ENCODE measurements around the gene SLX4IP. TPM values are rescaled to one million over a fixed set of nuclear protein-coding genes. Genes with fewer than 3 reads are reported as not detected.

SLX4IP gene
- total and polyA plus RNA-seq, 5 donors from 2014 or later = 1.5 to 4.1 (median 2.4) TPM

DNA sequence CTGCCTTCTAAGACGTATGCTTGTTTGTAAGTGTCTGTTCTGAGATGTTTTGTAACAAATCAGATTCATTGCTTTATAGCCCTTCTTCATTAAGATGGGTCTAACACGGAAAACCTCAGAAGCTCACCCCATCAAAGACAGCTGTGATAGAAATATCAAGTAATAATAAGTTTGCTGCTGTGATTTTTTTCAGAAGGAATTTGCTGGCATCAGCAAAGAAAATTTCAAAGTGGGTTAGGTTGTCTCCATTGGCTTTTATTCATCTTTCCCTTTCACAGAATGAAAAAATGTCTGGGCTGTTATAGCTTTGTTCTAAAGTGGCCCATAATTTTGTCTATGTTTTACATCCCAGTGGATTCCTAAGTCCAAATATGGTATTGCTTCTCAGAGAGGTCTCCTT is 81.4 kb downstream of the SLX4IP start:
- H3K9me3 Mint-ChIP-seq = no peaks in the 10 kb centered on the region
- no peak overlapping the region for H3K27ac ChIP-seq (ENCODE audit: insufficient read depth, low read length, poor library complexity, severe bottlenecking)
- H3K36me3 Mint-ChIP-seq = peaks cover 3% of the 10 kb centered on the region
- no peaks in the 10 kb centered on the region for H3K27me3 ChIP-seq (ENCODE audit: control insufficient read depth, insufficient read depth, low read length)
- no peaks in the 10 kb centered on the region for H3K27me3 Mint-ChIP-seq
- ATAC-seq (ENCODE audit: low read depth in 2 of 2) (no peak), DNase-seq (no peak)
- no peaks in the 10 kb centered on the region for H3K9me3 ChIP-seq (ENCODE audit: control insufficient read depth in 2 of 2, low read length in 2 of 2)
- no peak overlapping the region for H3K4me3 Mint-ChIP-seq
- peak overlapping the region in 1 of 3 donors; percentile 40 for H3K27ac Mint-ChIP-seq
- peaks cover 21% of the 10 kb centered on the region for H3K4me1 ChIP-seq (ENCODE audit: control insufficient read depth, insufficient read depth, low read length, poor library complexity, severe bottlenecking)
- H3K4me3 ChIP-seq (ENCODE audit: low read depth, low read length) = no peak overlapping the region
- no peaks in the 10 kb centered on the region for H3K36me3 ChIP-seq (ENCODE audit: control insufficient read depth, insufficient read depth, low read length)
- peaks cover 29 to 60% (median 46%) of the 10 kb centered on the region in 4 donors for H3K4me1 Mint-ChIP-seq

DNA sequence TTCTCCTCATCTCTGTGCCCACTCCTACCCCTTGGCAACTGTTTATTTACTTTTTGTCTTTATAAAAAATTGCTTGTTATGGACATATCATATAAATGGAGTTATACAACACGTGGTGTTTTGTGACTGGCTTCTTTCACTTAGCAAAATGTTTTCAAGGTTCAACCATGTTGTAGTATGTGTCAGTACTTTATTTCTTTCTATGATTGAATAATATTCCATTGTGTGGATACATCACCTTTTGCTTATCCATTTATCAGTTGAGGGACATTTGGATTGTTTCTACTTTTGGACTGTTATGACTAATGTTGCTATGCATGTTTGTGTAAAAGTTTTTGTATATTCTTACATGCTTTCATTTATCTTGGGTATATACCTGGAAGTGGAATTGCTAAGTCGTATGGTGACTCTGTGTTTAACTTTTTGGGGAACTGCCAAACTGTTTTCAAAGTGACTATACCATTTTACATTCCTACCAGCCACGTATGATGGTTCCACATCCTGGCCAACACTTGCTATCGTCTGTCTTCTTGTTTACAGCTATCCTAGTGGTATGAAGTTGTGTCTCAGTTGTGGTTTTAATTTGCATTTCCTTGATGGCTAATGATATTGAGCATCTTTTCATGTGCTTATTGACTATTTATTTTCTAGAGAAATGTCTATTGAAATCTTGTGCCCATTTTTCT is 84.4 kb downstream of the SLX4IP start:
- Mint-ChIP-seq H3K27me3 (no peaks in the 10 kb centered on the region), H3K4me3 (peak overlapping the region in 1 of 4 donors; percentile 53), H3K9me3 (no peaks in the 10 kb centered on the region), H3K36me3 (peaks cover 3% of the 10 kb centered on the region), H3K4me1 (peaks cover 22 to 48% (median 39%) of the 10 kb centered on the region in 4 donors), H3K27ac (no peak overlapping the region)
- Histone ChIP-seq H3K27ac (ENCODE audit: insufficient read depth, low read length, poor library complexity, severe bottlenecking) (no peak overlapping the region), H3K27me3 (ENCODE audit: control insufficient read depth, insufficient read depth, low read length) (no peaks in the 10 kb centered on the region), H3K4me1 (ENCODE audit: control insufficient read depth, insufficient read depth, low read length, poor library complexity, severe bottlenecking) (peaks cover 5% of the 10 kb centered on the region), H3K4me3 (ENCODE audit: low read depth, low read length) (no peak overlapping the region), H3K36me3 (ENCODE audit: control insufficient read depth, insufficient read depth, low read length) (no peaks in the 10 kb centered on the region), H3K9me3 (ENCODE audit: control insufficient read depth in 2 of 2, low read length in 2 of 2) (no peaks in the 10 kb centered on the region)
- peak in 1 of 2 donors; percentile 47 for ATAC-seq (ENCODE audit: low read depth in 2 of 2)
- peak in 1 of 3 donors; percentile 43 for DNase-seq

- Mint-ChIP-seq H3K4me1 (peaks cover 18 to 47% (median 38%) of the 10 kb centered on the region in 4 donors), H3K27ac (no peak overlapping the region)
Measured at GRCh38 chr20:10520528-10520927, 85.4 kb downstream of the SLX4IP start.

GRCh38 chr20:10521068-10521831 is 86.1 kb downstream of the SLX4IP start:
- H3K9me3 ChIP-seq (ENCODE audit: control insufficient read depth in 2 of 2, low read length in 2 of 2) = no peaks in the 10 kb centered on the region
- no peaks in the 10 kb centered on the region for H3K9me3 Mint-ChIP-seq
- H3K36me3 ChIP-seq (ENCODE audit: control insufficient read depth, insufficient read depth, low read length) = peaks cover 3% of the 10 kb centered on the region
- peaks cover 18 to 42% (median 34%) of the 10 kb centered on the region in 4 donors for H3K4me1 Mint-ChIP-seq
- no peak overlapping the region for H3K27ac ChIP-seq (ENCODE audit: insufficient read depth, low read length, poor library complexity, severe bottlenecking)
- ATAC-seq (ENCODE audit: low read depth in 2 of 2) (no peak), DNase-seq (no peak)
- H3K4me3 ChIP-seq (ENCODE audit: low read depth, low read length) = no peak overlapping the region
- no peaks in the 10 kb centered on the region for H3K27me3 Mint-ChIP-seq
- H3K4me3 Mint-ChIP-seq = no peak overlapping the region
- peaks cover 8% of the 10 kb centered on the region for H3K36me3 Mint-ChIP-seq
- peak overlapping the region in 1 of 3 donors; percentile 29 for H3K27ac Mint-ChIP-seq
- no peaks in the 10 kb centered on the region for H3K27me3 ChIP-seq (ENCODE audit: control insufficient read depth, insufficient read depth, low read length)
- peaks cover 5% of the 10 kb centered on the region for H3K4me1 ChIP-seq (ENCODE audit: control insufficient read depth, insufficient read depth, low read length, poor library complexity, severe bottlenecking)

More at GRCh38 chr20:10520528-10520927, 85.4 kb downstream of the SLX4IP start:
- Histone ChIP-seq H3K36me3 (ENCODE audit: control insufficient read depth, insufficient read depth, low read length) (no peaks in the 10 kb centered on the region), H3K4me3 (ENCODE audit: low read depth, low read length) (no peak overlapping the region), H3K4me1 (ENCODE audit: control insufficient read depth, insufficient read depth, low read length, poor library complexity, severe bottlenecking) (peaks cover 5% of the 10 kb centered on the region), H3K27ac (ENCODE audit: insufficient read depth, low read length, poor library complexity, severe bottlenecking) (no peak overlapping the region), H3K27me3 (ENCODE audit: control insufficient read depth, insufficient read depth, low read length) (no peaks in the 10 kb centered on the region), H3K9me3 (ENCODE audit: control insufficient read depth in 2 of 2, low read length in 2 of 2) (no peaks in the 10 kb centered on the region)
- Mint-ChIP-seq H3K9me3 (no peaks in the 10 kb centered on the region), H3K36me3 (peaks cover 2% of the 10 kb centered on the region), H3K27me3 (no peaks in the 10 kb centered on the region), H3K4me3 (no peak overlapping the region)
- ATAC-seq (ENCODE audit: low read depth in 2 of 2) (no peak), DNase-seq (no peak)

DNA sequence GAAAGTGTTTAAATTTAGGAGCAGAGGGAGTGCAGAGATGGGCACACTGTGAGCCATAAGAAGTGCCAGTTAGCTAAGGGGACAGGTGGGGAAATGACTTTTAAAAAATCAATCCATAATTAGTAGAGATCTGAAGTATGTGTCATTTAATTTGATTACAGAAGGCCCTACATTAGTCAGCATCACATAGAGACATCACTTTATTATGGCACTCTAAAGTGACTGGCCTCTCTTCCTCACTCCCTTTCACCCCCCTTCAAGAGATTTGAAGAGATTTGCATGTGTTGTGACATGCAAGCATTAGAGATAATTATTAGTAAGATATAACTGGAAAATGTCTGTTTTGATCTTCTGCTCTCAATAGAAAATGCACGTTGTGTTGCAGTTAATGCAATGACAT is 86.7 kb downstream of the SLX4IP start:
- ATAC-seq (ENCODE audit: low read depth in 2 of 2) = no peak
- Histone ChIP-seq H3K27me3 (ENCODE audit: control insufficient read depth, insufficient read depth, low read length) (no peaks in the 10 kb centered on the region), H3K27ac (ENCODE audit: insufficient read depth, low read length, poor library complexity, severe bottlenecking) (no peak overlapping the region), H3K4me1 (ENCODE audit: control insufficient read depth, insufficient read depth, low read length, poor library complexity, severe bottlenecking) (peaks cover 5% of the 10 kb centered on the region), H3K9me3 (ENCODE audit: control insufficient read depth in 2 of 2, low read length in 2 of 2) (no peaks in the 10 kb centered on the region), H3K36me3 (ENCODE audit: control insufficient read depth, insufficient read depth, low read length) (peaks cover 3% of the 10 kb centered on the region), H3K4me3 (ENCODE audit: low read depth, low read length) (no peak overlapping the region)
- H3K27ac Mint-ChIP-seq = no peak overlapping the region
- H3K36me3 Mint-ChIP-seq = peaks cover 8% of the 10 kb centered on the region
- H3K27me3 Mint-ChIP-seq = no peaks in the 10 kb centered on the region
- no peak overlapping the region for H3K4me3 Mint-ChIP-seq
- H3K4me1 Mint-ChIP-seq = peaks cover 18 to 36% (median 30%) of the 10 kb centered on the region in 4 donors
- no peak for DNase-seq
- H3K9me3 Mint-ChIP-seq = no peaks in the 10 kb centered on the region

DNA sequence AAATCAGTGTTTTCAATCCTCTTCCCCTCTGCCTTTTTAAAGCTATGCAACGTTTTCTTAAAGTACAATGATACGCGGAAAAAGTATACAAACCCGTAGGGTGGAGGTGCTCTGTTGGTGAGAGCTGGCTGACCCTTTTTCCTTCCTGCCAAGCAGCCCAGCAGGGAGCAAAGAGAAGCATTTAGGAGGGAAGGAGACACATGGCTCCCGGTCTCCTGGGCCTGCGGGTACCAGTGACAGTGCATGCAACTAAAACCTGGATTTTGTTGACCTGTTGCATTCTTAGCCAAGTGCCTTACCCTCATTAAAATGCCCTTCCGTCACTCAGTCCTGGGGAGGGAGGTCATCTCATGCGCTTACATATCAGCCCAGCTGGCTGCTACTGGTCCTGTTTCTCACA is 87.2 kb downstream of the SLX4IP start:
- Mint-ChIP-seq H3K9me3 (no peaks in the 10 kb centered on the region), H3K27ac (peak overlapping the region in 1 of 3 donors; percentile 21), H3K4me1 (peaks cover 18 to 35% (median 28%) of the 10 kb centered on the region in 4 donors), H3K27me3 (no peaks in the 10 kb centered on the region), H3K36me3 (peaks cover 8% of the 10 kb centered on the region), H3K4me3 (no peak overlapping the region)
- ATAC-seq (ENCODE audit: low read depth in 2 of 2) (no peak), DNase-seq (no peak)
- H3K27me3 ChIP-seq (ENCODE audit: control insufficient read depth, insufficient read depth, low read length) = no peaks in the 10 kb centered on the region
- peaks cover 5% of the 10 kb centered on the region for H3K4me1 ChIP-seq (ENCODE audit: control insufficient read depth, insufficient read depth, low read length, poor library complexity, severe bottlenecking)
- no peaks in the 10 kb centered on the region for H3K9me3 ChIP-seq (ENCODE audit: control insufficient read depth in 2 of 2, low read length in 2 of 2)
- no peak overlapping the region for H3K4me3 ChIP-seq (ENCODE audit: low read depth, low read length)
- no peak overlapping the region for H3K27ac ChIP-seq (ENCODE audit: insufficient read depth, low read length, poor library complexity, severe bottlenecking)
- H3K36me3 ChIP-seq (ENCODE audit: control insufficient read depth, insufficient read depth, low read length) = peaks cover 3% of the 10 kb centered on the region

DNA sequence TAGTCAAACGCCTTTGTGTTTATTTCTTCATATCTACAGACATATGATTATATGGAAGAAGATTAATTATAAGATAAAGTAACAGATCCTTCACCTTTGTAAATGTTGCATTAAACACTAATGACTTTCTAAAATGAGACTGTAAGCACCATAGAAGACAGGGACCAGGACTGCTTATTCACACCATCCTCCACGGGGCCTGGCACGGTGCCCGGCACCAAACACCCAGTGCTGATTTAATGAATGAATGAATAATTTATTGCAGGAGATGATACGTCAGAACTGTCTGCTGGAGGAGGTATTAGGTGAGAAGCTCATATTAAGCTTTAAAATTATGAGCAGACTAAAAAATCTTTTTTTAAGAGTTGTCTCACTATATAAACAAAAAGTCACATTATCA is 88.3 kb downstream of the SLX4IP start:
- ATAC-seq (ENCODE audit: low read depth in 2 of 2) (no peak), DNase-seq (no peak)
- Histone ChIP-seq H3K27ac (ENCODE audit: insufficient read depth, low read length, poor library complexity, severe bottlenecking) (no peak overlapping the region), H3K27me3 (ENCODE audit: control insufficient read depth, insufficient read depth, low read length) (no peaks in the 10 kb centered on the region), H3K4me1 (ENCODE audit: control insufficient read depth, insufficient read depth, low read length, poor library complexity, severe bottlenecking) (peaks cover 5% of the 10 kb centered on the region), H3K36me3 (ENCODE audit: control insufficient read depth, insufficient read depth, low read length) (peaks cover 3% of the 10 kb centered on the region), H3K9me3 (ENCODE audit: control insufficient read depth in 2 of 2, low read length in 2 of 2) (no peaks in the 10 kb centered on the region), H3K4me3 (ENCODE audit: low read depth, low read length) (no peak overlapping the region)
- no peak overlapping the region for H3K4me3 Mint-ChIP-seq
- H3K9me3 Mint-ChIP-seq = no peaks in the 10 kb centered on the region
- H3K27ac Mint-ChIP-seq = no peak overlapping the region
- H3K36me3 Mint-ChIP-seq = peaks cover 8% of the 10 kb centered on the region
- H3K4me1 Mint-ChIP-seq = peaks cover 18 to 37% (median 27%) of the 10 kb centered on the region in 4 donors
- H3K27me3 Mint-ChIP-seq = no peaks in the 10 kb centered on the region

Measured in CD4-positive, CD25-positive, alpha-beta regulatory T cell (primary cell).